CD4-positive, CD25-positive, alpha-beta regulatory T cell (primary cell): ENCODE results near the gene LRRC37A. TPM values are rescaled to one million over a fixed set of nuclear protein-coding genes. Genes with fewer than 3 reads are reported as not detected.
"Not testable (repeated sequence)": the region's sequence is repeated elsewhere in the genome, so short reads cannot be mapped to it uniquely, and the experiment has no call there.

Experiments
- ATAC-seq, 2 donors: fragments of 150-1000 bp; cut with Tn5 transposase; one replicate each; pipeline ENCODE4 v1.10.0; 2021; ENCODE audit warnings: low read depth in 2 of 2, moderate number of reproducible peaks in 2 of 2, moderate library complexity in 1 of 2
- DNase-seq, 3 donors: peaks; one replicate each; pipeline versions ENCODE4 v3.0.0 to v3.0.0-alpha.2; 2012 to 2022; ENCODE audit warnings: mixed read lengths in 1 of 3
- H3K27ac ChIP-seq: one replicate; pipeline ENCODE4 v1.7.0; 2013; ENCODE audit warnings: mild to moderate bottlenecking, low read length; ENCODE audit not compliant: insufficient read depth, poor library complexity, severe bottlenecking
- H3K27me3 ChIP-seq: one replicate; pipeline ENCODE4 v1.7.0; 2013; ENCODE audit warnings: low read length; ENCODE audit not compliant: control insufficient read depth, insufficient read depth
- H3K36me3 ChIP-seq: one replicate; pipeline ENCODE4 v1.7.0; 2013; ENCODE audit warnings: mild to moderate bottlenecking, low read length, moderate library complexity; ENCODE audit not compliant: control insufficient read depth, insufficient read depth
- H3K4me1 ChIP-seq: 2 replicates; pipeline ENCODE4 v1.7.0; 2013; ENCODE audit warnings: mild to moderate bottlenecking, low read length; ENCODE audit not compliant: insufficient read depth, control insufficient read depth, poor library complexity, severe bottlenecking
- H3K4me3 ChIP-seq: one replicate; pipeline ENCODE4 v1.7.0; 2013; ENCODE audit warnings: low read depth, mild to moderate bottlenecking, low read length, moderate library complexity
- H3K9me3 ChIP-seq, 2 experiments: 1 replicate in 1 of 2; 2 replicates in 1 of 2; pipeline ENCODE4 v1.7.0; 2013; ENCODE audit warnings: low read length in 2 of 2, mild to moderate bottlenecking in 1 of 2, moderate library complexity in 1 of 2; ENCODE audit not compliant: control insufficient read depth in 2 of 2
- H3K27ac Mint-ChIP-seq, 3 donors: one replicate each; pipeline ENCODE4 v1.8.0; 2020 to 2022; ENCODE audit warnings: mild to moderate bottlenecking in 3 of 3, mixed read lengths in 3 of 3, moderate library complexity in 2 of 3
- H3K27me3 Mint-ChIP-seq: one replicate; pipeline ENCODE4 v1.8.0; 2022; ENCODE audit warnings: mild to moderate bottlenecking, mixed read lengths
- H3K36me3 Mint-ChIP-seq: one replicate; pipeline ENCODE4 v1.8.0; 2020; ENCODE audit warnings: mixed read lengths
- H3K4me1 Mint-ChIP-seq, 4 donors: one replicate each; pipeline ENCODE4 v1.8.0; 2020 to 2022; ENCODE audit warnings: mixed read lengths in 4 of 4, mild to moderate bottlenecking in 1 of 4
- H3K4me3 Mint-ChIP-seq, 4 donors: one replicate each; pipeline ENCODE4 v1.8.0; 2020 to 2022; ENCODE audit warnings: mild to moderate bottlenecking in 4 of 4, mixed read lengths in 4 of 4, moderate library complexity in 3 of 4
- H3K9me3 Mint-ChIP-seq, 7 donors: one replicate each; pipeline ENCODE4 v1.8.0; 2020 to 2022; ENCODE audit warnings: mixed read lengths in 7 of 7, mild to moderate bottlenecking in 3 of 7, moderate library complexity in 2 of 7
- polyA plus RNA-seq, 4 donors: library from polyadenylated mRNA; unstranded; fragments of 300-500 nt; fragmentation: Illumina TruSeq; gene quantifications; one replicate each; pipeline ENCODE4 v1.2.3, GENCODE V29; 2021
- total RNA-seq: library from RNA; stranded (reverse); gene quantifications from one replicate; pipeline ENCODE4 v1.2.3, GENCODE V29; 2022

The LRRC37A gene
- total and polyA plus RNA-seq, 5 donors from 2014 or later, result 0.52 to 33.0 (median 1.0) TPM

DNA sequence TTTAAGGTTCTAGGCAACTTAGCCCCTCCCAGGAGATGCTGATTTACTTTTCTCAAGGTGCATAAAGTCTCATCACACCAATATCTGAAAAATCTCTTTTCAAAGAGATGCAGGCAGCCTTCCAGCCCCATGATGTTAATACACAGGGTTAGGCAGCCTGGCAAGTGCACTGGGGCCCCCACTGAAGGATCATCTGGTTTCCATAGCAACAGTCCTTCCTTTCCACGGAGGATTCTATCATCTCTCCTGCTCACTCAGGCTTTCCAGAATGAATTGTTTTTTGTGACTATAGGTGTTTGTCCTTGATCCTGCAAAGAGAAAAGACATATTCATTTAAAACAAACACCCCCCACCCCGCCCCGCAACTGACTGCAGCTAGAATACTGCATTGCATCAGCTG is 72.6 kb downstream of the LRRC37A start:
- H3K27me3 ChIP-seq, H3K36me3 ChIP-seq, H3K27me3 Mint-ChIP-seq, H3K36me3 Mint-ChIP-seq, H3K4me1 ChIP-seq, ATAC-seq, H3K4me3 ChIP-seq, H3K9me3 Mint-ChIP-seq, H3K4me3 Mint-ChIP-seq, H3K9me3 ChIP-seq, H3K4me1 Mint-ChIP-seq, DNase-seq, H3K27ac ChIP-seq, H3K27ac Mint-ChIP-seq: not testable (repeated sequence)

- not testable (repeated sequence) for H3K27ac ChIP-seq, H3K9me3 Mint-ChIP-seq, H3K4me3 ChIP-seq, H3K4me3 Mint-ChIP-seq, H3K4me1 Mint-ChIP-seq, H3K36me3 ChIP-seq, H3K4me1 ChIP-seq, DNase-seq, H3K27me3 Mint-ChIP-seq, H3K27ac Mint-ChIP-seq, H3K27me3 ChIP-seq, H3K9me3 ChIP-seq, H3K36me3 Mint-ChIP-seq
- ATAC-seq, result peak; percentile 91
Observed at GRCh38 chr17:46372236-46373229, 77.6 kb downstream of the LRRC37A start.

- not testable (repeated sequence) for H3K9me3 ChIP-seq, H3K36me3 ChIP-seq, H3K4me1 Mint-ChIP-seq, H3K4me3 Mint-ChIP-seq, H3K4me3 ChIP-seq, H3K27ac Mint-ChIP-seq, DNase-seq, H3K27ac ChIP-seq, H3K4me1 ChIP-seq, H3K9me3 Mint-ChIP-seq, H3K36me3 Mint-ChIP-seq, H3K27me3 ChIP-seq, H3K27me3 Mint-ChIP-seq
- ATAC-seq, result peak; percentile 23 to 37
Observed at GRCh38 chr17:46373418-46373817, 78.5 kb downstream of the LRRC37A start.

DNA sequence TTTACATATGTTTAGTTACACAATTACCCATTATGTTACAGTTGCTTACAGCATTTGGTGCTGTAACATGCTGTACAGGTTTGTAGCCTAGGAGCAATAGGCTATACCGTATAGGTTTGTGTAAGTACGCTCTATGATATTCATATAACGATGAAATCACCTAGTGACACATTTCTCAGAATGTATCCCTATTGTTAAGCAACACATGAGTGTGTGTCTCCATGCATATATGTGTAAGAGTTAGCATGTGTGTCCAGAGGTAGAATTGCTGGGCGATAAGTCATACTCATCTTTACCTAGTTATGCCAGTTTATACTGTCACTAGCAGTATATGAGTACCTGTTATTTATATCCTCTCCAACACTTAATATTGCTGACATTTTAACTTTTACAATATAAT is 88.2 kb downstream of the LRRC37A start:
- H3K27me3 Mint-ChIP-seq, H3K27ac ChIP-seq, H3K4me3 ChIP-seq, H3K27me3 ChIP-seq, H3K27ac Mint-ChIP-seq, H3K36me3 ChIP-seq, H3K36me3 Mint-ChIP-seq, H3K9me3 Mint-ChIP-seq, H3K4me1 Mint-ChIP-seq, H3K4me3 Mint-ChIP-seq, H3K9me3 ChIP-seq, H3K4me1 ChIP-seq, DNase-seq: not testable (repeated sequence)
- ATAC-seq, result peak in 1 of 2 donors; percentile 28

- H3K4me1 ChIP-seq, H3K9me3 ChIP-seq, H3K27me3 Mint-ChIP-seq, H3K27ac Mint-ChIP-seq, DNase-seq, H3K9me3 Mint-ChIP-seq, H3K4me3 Mint-ChIP-seq, H3K4me1 Mint-ChIP-seq, H3K4me3 ChIP-seq, ATAC-seq, H3K36me3 Mint-ChIP-seq, H3K27ac ChIP-seq, H3K27me3 ChIP-seq, H3K36me3 ChIP-seq: not testable (repeated sequence)
Observed at GRCh38 chr17:46385491-46385890, 90.6 kb downstream of the LRRC37A start.

Other genes starting within 250 kb of the LRRC37A start
- 295 TPM for gene KANSL1, start 101.7 kb upstream of the LRRC37A start, total RNA-seq
- 10 to 100 TPM in 3 of 4 donors, 1 to 10 TPM in 1; 9.1 to 14.1 (median 11.3) TPM for gene KANSL1, start 101.7 kb upstream of the LRRC37A start, polyA plus RNA-seq
- 24.1 TPM for gene ARL17B, start 66.6 kb downstream of the LRRC37A start, total RNA-seq
- 10 to 100 TPM; 17.6 to 34.4 (median 20.6) TPM for gene ARL17B, start 66.6 kb downstream of the LRRC37A start, polyA plus RNA-seq
- 74.3 TPM for gene LRRC37A2, start 217.3 kb downstream of the LRRC37A start, total RNA-seq
- gene LRRC37A2, start 217.3 kb downstream of the LRRC37A start, polyA plus RNA-seq, result 1 to 10 TPM; 6.3 to 8.0 (median 6.6) TPM